PC-3 (cell line): Measurements from ENCODE around the gene SYNE1.

Source experiments
- CTCF ChIP-seq: fragments of 300-600 bp; sonication (generic); conservative IDR thresholded peaks from 2 replicates; pipeline ENCODE4 v1.5.1; 2017; ENCODE audit warnings: antibody characterized with exemption, low read depth, mild to moderate bottlenecking, low read length
- EZH2 ChIP-seq: fragments of 300-600 bp; sonication (generic); IDR thresholded peaks from one replicate; pipeline ENCODE4 v1.6.1; 2017; ENCODE audit warnings: antibody characterized with exemption, mild to moderate bottlenecking, low read length; ENCODE audit not compliant: unreplicated experiment
- EZH2phosphoT487 ChIP-seq: fragments of 300-600 bp; sonication (generic); IDR thresholded peaks from 2 replicates; pipeline ENCODE4 v1.6.1; 2018; ENCODE audit warnings: mild to moderate bottlenecking, antibody characterized with exemption, low read length, borderline replicate concordance

GRCh38 chr6:152292555-152292954 is 344.6 kb downstream of the SYNE1 start:
- TF ChIP-seq CTCF (no peak), EZH2phosphoT487 (no peak), EZH2 (no peak)
